Ascending aorta (tissue), 2 donors: ENCODE data around the gene ENOPH1. TPM values are rescaled to one million over a fixed set of nuclear protein-coding genes. Genes with fewer than 3 reads are reported as not detected.

Experiments
- DNase-seq, 2 donors: peaks; one replicate each; pipeline ENCODE4 v3.0.0-alpha.2; 2019; ENCODE audit warnings: low spot score in 2 of 2
- H3K27ac ChIP-seq, 2 donors: fragments of 200-600 bp; sonication (generic); one replicate each; pipeline ENCODE4 v1.5.1; 2016 to 2017; ENCODE audit warnings: mild to moderate bottlenecking in 1 of 2
- H3K27me3 ChIP-seq: fragments of 200-600 bp; sonication (generic); one replicate; pipeline ENCODE4 v1.5.1; 2017
- H3K36me3 ChIP-seq, 2 donors: fragments of 200-600 bp; sonication (generic); one replicate each; pipeline ENCODE4 v1.5.1; 2016
- H3K4me1 ChIP-seq, 2 donors: fragments of 200-600 bp; sonication (generic); one replicate each; pipeline ENCODE4 v1.5.1; 2016 to 2017; ENCODE audit warnings: mild to moderate bottlenecking in 1 of 2
- H3K4me3 ChIP-seq, 2 donors: fragments of 200-600 bp; sonication (generic); one replicate each; pipeline ENCODE4 v1.5.1; 2016 to 2017; ENCODE audit warnings: mild to moderate bottlenecking in 1 of 2
- H3K9me3 ChIP-seq, 2 donors: fragments of 200-600 bp; sonication (generic); one replicate each; pipeline ENCODE4 v1.5.1; 2016
- CTCF ChIP-seq, 3 experiments: fragments of 200-600 bp in 2 of 3; fragments of 450-650 bp in 1 of 3; sonication (generic) in 2 of 3; IDR thresholded peaks; one replicate each; pipeline ENCODE4 v1.5.1; 2016 to 2019; ENCODE audit warnings: antibody characterized with exemption in 3 of 3, mild to moderate bottlenecking in 1 of 3, moderate library complexity in 1 of 3
- intact Hi-C: fragments of 100-400 bp; cut with DNase I; formaldehyde crosslinking; loops from one replicate; pipeline ENCODE4 v1.15.1; 2023
- total RNA-seq: library from RNA; depleted of rRNA; stranded (reverse); fragments of >200 nt; gene quantifications from one replicate; pipeline ENCODE4 v1.1.0, GENCODE V29; 2016

Gene ENOPH1
- total RNA-seq, 1 donor from 2014 or later: 5.4 TPM

- Histone ChIP-seq H3K27me3 (no peaks in the 10 kb centered on the region), H3K4me3 (no peak overlapping the region), H3K9me3 (no peaks in the 10 kb centered on the region), H3K4me1 (no peaks in the 10 kb centered on the region), H3K36me3 (no peaks in the 10 kb centered on the region), H3K27ac (no peak overlapping the region)
- intact Hi-C loops: no loop called here
- TF ChIP-seq CTCF (IDR thresholded peaks at IDR 0.05): no peak
- DNase-seq: no peak
These were observed 77.6 kb downstream of the ENOPH1 start for GRCh38 chr4:82508011-82508410.

- TF ChIP-seq CTCF (IDR thresholded peaks at IDR 0.05): no peak
- Histone ChIP-seq H3K27ac (no peak overlapping the region), H3K27me3 (no peaks in the 10 kb centered on the region), H3K9me3 (no peaks in the 10 kb centered on the region), H3K4me1 (no peaks in the 10 kb centered on the region), H3K36me3 (no peaks in the 10 kb centered on the region), H3K4me3 (no peak overlapping the region)
- intact Hi-C loops: no loop called here
- DNase-seq: no peak
These were observed 78.5 kb downstream of the ENOPH1 start for GRCh38 chr4:82508806-82509428.

GRCh38 chr4:82510216-82510615 is 79.8 kb downstream of the ENOPH1 start:
- intact Hi-C loops: no loop called here
- Histone ChIP-seq H3K9me3 (no peaks in the 10 kb centered on the region), H3K27me3 (no peaks in the 10 kb centered on the region), H3K4me3 (no peak overlapping the region), H3K36me3 (no peaks in the 10 kb centered on the region), H3K27ac (no peak overlapping the region), H3K4me1 (no peaks in the 10 kb centered on the region)
- no peak for TF ChIP-seq CTCF (IDR thresholded peaks at IDR 0.05)
- DNase-seq: no peak

Other genes with a start within 250 kb of the ENOPH1 start
- gene HNRNPD, start 56.6 kb upstream of the ENOPH1 start, total RNA-seq: 102 TPM
- gene HNRNPDL, start 128 bp upstream of the ENOPH1 start, total RNA-seq: 73.9 TPM
- 5.4 TPM for gene TMEM150C, start 131.4 kb downstream of the ENOPH1 start, total RNA-seq